Spleen (tissue), 11 donors: ENCODE measurements around the gene SMARCA2. TPM values are rescaled to one million over a fixed set of nuclear protein-coding genes. Genes with fewer than 3 reads are reported as not detected.

Experiments
- DNase-seq: peaks from one replicate; pipeline ENCODE4 v3.0.0-alpha.2; 2020
- H3K27ac ChIP-seq, 8 donors: fragments of 200-600 bp; sonication (generic) in 7 of 8; 1 replicate in 4 of 8; 2 replicates in 4 of 8; pipeline versions ENCODE4 v1.5.0 to v1.8.0; 2016 to 2021; ENCODE audit warnings: inconsistent platforms in 4 of 8, mild to moderate bottlenecking in 4 of 8, moderate library complexity in 1 of 8
- H3K27me3 ChIP-seq, 7 donors: fragments of 200-600 bp; sonication (generic) in 6 of 7; replicated peaks in 1 of 7; 1 replicate in 4 of 7; 2 replicates in 3 of 7; pipeline versions ENCODE4 v1.5.0 to v1.8.0; 2016 to 2021; ENCODE audit warnings: inconsistent platforms in 3 of 7, mild to moderate bottlenecking in 1 of 7
- H3K36me3 ChIP-seq, 6 donors: fragments of 200-600 bp; sonication (generic) in 5 of 6; 1 replicate in 4 of 6; 2 replicates in 2 of 6; pipeline versions ENCODE4 v1.5.0 to v1.8.0; 2016 to 2021; ENCODE audit warnings: inconsistent platforms in 2 of 6
- H3K4me1 ChIP-seq, 6 donors: fragments of 200-600 bp; sonication (generic) in 5 of 6; 1 replicate in 3 of 6; 2 replicates in 3 of 6; pipeline versions ENCODE4 v1.5.0 to v1.8.0; 2016 to 2021; ENCODE audit warnings: inconsistent platforms in 3 of 6
- H3K4me3 ChIP-seq, 8 donors: fragments of 200-600 bp; sonication (generic) in 7 of 8; 1 replicate in 4 of 8; 2 replicates in 4 of 8; pipeline versions ENCODE4 v1.5.0 to v1.8.0; 2016 to 2021; ENCODE audit warnings: inconsistent platforms in 4 of 8, mild to moderate bottlenecking in 4 of 8, moderate library complexity in 2 of 8
- H3K9me3 ChIP-seq, 8 donors: fragments of 200-600 bp; sonication (generic) in 7 of 8; 1 replicate in 4 of 8; 2 replicates in 4 of 8; pipeline versions ENCODE4 v1.5.0 to v1.8.0; 2016 to 2021; ENCODE audit warnings: inconsistent platforms in 4 of 8
- POLR2A ChIP-seq, 3 donors: fragments of 450-650 bp; IDR thresholded peaks; one replicate each; pipeline ENCODE4 v1.5.1; 2017; ENCODE audit warnings: antibody characterized with exemption in 3 of 3, mild to moderate bottlenecking in 1 of 3
- POLR2AphosphoS5 ChIP-seq, 3 donors: sonication (generic); formaldehyde crosslinking; IDR thresholded peaks; one replicate each; pipeline ENCODE4 v1.5.1; 2017; ENCODE audit warnings: antibody characterized with exemption in 3 of 3
- WGBS, 5 donors: extraction: QIAGEN DNeasy Blood & Tissue Kit in 3 of 5; methylation state at CpG; one replicate each; pipeline versions ENCODE4 v1.1.5 to v1.1.7; 2013 to 2018; 5-methylcytosine and 5-hydroxymethylcytosine counted together
- intact Hi-C: fragments of 100-400 bp; cut with DNase I; formaldehyde crosslinking; loops from one replicate; pipeline ENCODE4 v1.15.0; 2023; ENCODE audit warnings: low total_unique reads
- polyA plus RNA-seq, 3 donors: library from polyadenylated mRNA; stranded (reverse); fragments of 200-250 nt; gene quantifications; one replicate each; pipeline ENCODE4 v1.2.1, GENCODE V29; 2013
- total RNA-seq, 7 donors: library from RNA; depleted of rRNA in 3 of 7; stranded (reverse); fragments of >200 nt in 3 of 7; fragmentation: NEBNext Ultra II Directional in 4 of 7; extraction: Animal tissue kit (Norgen Biotek cat#: 25700) in 4 of 7; gene quantifications; one replicate each; pipeline versions ENCODE4 v1.1.0 to v1.2.1, GENCODE V29; 2016 to 2021
- TF ChIP-seq, protein P1 (sequence below), 11 experiments: fragments of 200-600 bp in 7 of 11; fragments of 450-650 bp in 4 of 11; sonication (generic) in 4 of 11; IDR thresholded peaks in 8 of 11; conservative IDR thresholded peaks in 3 of 11; 1 replicate in 7 of 11; 2 replicates in 4 of 11; pipeline versions ENCODE4 v1.4.0 to v1.8.0; 2016 to 2021; ENCODE audit warnings: antibody characterized with exemption in 11 of 11, inconsistent platforms in 4 of 11, mild to moderate bottlenecking in 1 of 11
- donor health status: healthy with polysubstance abuse.
- donor health status: DM: no; HTN: no; CAD: no; lungs with moderate emphysema.
- donor health status: DM: no; HTN: no; CAD: no.
- donor health status: Bipolar disorder and iron deficiency.
- donor health status: healthy.
- donor health status: DM: no; HTN: no; CAD: no.
- donor health status: DM: yes; HTN: yes; CAD: no.

Gene SMARCA2
- total and polyA plus RNA-seq, 10 donors: 41.9 to 252 (median 186) TPM

DNA sequence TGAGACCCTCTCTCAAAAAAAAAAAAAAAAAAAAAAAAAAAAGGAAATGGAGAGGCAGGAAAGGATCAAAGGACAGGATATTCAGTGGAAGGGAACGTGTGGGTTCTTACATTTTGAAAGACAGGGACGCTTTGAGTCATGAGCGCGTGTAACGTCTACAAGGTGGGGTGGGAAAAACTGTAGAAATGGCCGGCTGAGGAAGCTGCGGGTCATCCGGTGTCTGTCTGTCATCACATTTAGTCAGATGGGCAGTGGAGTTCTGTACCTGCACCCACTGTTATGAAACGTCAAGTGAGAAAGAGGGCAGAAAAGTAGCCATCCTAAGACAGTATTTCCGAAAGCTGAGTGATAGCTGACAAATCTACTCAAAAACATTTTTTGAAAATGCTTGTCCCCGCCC lies 159.8 kb downstream of the SMARCA2 start:
- Histone ChIP-seq H3K4me3 (no peak overlapping the region), H3K9me3 (no peaks in the 10 kb centered on the region), H3K27ac (no peak overlapping the region), H3K4me1 (peaks cover 0 to 1% (median 0%) of the 10 kb centered on the region in 6 donors), H3K27me3 (no peaks in the 10 kb centered on the region), H3K36me3 (peaks cover 0 to 71% (median 15%) of the 10 kb centered on the region in 6 donors)
- 59 to 76% (median 73%) methylated on average over 11 of the region's 11 CpGs for WGBS, 5 donors
- no peak for DNase-seq
- TF ChIP-seq, protein P1, sequence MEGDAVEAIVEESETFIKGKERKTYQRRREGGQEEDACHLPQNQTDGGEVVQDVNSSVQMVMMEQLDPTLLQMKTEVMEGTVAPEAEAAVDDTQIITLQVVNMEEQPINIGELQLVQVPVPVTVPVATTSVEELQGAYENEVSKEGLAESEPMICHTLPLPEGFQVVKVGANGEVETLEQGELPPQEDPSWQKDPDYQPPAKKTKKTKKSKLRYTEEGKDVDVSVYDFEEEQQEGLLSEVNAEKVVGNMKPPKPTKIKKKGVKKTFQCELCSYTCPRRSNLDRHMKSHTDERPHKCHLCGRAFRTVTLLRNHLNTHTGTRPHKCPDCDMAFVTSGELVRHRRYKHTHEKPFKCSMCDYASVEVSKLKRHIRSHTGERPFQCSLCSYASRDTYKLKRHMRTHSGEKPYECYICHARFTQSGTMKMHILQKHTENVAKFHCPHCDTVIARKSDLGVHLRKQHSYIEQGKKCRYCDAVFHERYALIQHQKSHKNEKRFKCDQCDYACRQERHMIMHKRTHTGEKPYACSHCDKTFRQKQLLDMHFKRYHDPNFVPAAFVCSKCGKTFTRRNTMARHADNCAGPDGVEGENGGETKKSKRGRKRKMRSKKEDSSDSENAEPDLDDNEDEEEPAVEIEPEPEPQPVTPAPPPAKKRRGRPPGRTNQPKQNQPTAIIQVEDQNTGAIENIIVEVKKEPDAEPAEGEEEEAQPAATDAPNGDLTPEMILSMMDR (IDR thresholded peaks at IDR 0.05 in 8 of 11, conservative IDR thresholded peaks at IDR 0.05 in 3 of 11): no peak
- TF ChIP-seq POLR2AphosphoS5 (IDR thresholded peaks at IDR 0.05): no peak
- TF ChIP-seq POLR2A (IDR thresholded peaks at IDR 0.05): no peak
- intact Hi-C loops: no loop called here

DNA sequence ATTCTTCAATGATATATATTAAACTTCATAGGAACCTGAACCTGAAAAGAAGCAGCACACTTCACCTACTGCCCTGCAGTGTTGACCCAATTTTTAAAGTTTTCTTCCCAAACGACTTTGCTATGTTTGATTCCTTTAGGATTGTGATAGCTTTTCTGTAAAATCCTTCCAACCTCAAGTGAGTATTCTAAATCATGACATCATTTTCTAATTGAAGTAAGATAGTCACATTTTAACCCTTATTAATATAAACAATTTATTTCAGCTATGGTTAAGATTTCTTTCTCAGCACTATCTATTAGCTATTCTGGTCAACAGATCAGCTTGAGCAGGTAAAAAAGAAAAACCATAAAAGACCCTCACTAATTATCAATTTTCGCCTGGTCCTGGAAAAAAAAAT lies 162.0 kb downstream of the SMARCA2 start:
- Histone ChIP-seq H3K4me3 (no peak overlapping the region), H3K27me3 (no peaks in the 10 kb centered on the region), H3K9me3 (no peaks in the 10 kb centered on the region), H3K4me1 (peaks cover 0 to 8% (median 0%) of the 10 kb centered on the region in 6 donors), H3K27ac (no peak overlapping the region), H3K36me3 (peaks cover 0 to 63% (median 7%) of the 10 kb centered on the region in 6 donors)
- TF ChIP-seq, protein P1 (IDR thresholded peaks at IDR 0.05 in 8 of 11, conservative IDR thresholded peaks at IDR 0.05 in 3 of 11): no peak
- TF ChIP-seq POLR2AphosphoS5 (IDR thresholded peaks at IDR 0.05) (no peak), POLR2A (IDR thresholded peaks at IDR 0.05) (no peak)
- intact Hi-C loops: no loop called here
- DNase-seq: no peak
- WGBS, 5 donors: 86 to 100% (median 92%) methylated on average over 2 of the region's 2 CpGs

DNA sequence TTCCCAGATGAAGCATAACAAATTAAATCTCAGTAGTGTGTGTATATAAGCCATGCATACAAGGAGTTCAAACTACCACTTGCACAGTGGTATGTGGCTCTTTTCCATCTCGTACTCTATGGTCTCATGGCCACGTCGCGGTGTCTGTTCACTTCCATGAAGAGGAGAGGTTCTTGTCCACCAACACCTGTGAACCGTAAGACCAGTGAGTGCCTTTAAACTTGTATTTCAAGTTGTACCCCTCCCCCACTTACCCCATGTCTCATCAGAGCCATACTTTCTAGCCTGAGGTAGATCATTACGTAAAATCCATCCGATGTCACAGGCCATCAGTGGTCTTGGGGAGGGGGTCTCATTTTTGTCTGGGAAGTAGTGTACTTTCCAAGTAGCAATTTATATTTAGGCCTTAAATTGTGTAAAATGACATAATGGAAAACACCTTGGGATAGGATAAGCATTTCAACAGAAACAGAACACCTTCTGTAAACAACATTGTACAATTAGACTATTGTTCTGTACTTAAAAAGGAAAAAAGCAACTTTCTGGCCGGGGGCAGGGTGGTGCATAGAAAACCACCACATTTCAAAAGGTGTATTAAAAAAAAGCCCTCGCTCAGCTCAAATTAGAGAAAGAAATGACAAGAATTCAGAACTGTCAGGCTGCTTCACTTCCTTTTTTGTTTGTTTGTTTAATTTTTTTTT lies 163.0 kb downstream of the SMARCA2 start:
- 83 to 93% (median 89%) methylated on average over 9 of the region's 9 CpGs for WGBS, 5 donors

DNA sequence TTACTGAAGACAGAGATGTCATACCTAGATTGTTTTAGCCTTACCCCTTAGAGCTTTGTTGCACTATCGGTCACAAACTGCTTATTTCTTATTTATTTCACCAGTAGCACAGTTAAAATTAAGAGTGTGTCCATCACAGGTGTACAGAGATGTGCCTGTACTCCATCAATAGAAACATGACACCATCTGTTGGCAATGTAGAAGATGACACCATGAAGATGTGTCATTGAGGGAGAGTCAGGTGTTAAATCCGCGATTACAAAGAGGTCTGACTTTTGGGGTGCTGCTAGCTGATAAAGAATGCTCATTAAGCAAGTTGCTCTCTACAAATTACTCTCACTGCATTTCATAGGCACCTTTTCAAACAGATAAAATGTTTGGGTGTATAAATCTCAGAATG lies 164.4 kb downstream of the SMARCA2 start:
- H3K4me1 ChIP-seq: peaks cover 0 to 8% (median 0%) of the 10 kb centered on the region in 6 donors
- no peak overlapping the region for H3K4me3 ChIP-seq
- intact Hi-C loops: no loop called here
- TF ChIP-seq POLR2A (IDR thresholded peaks at IDR 0.05) (no peak), POLR2AphosphoS5 (IDR thresholded peaks at IDR 0.05) (no peak)
- TF ChIP-seq, protein P1 (IDR thresholded peaks at IDR 0.05 in 8 of 11, conservative IDR thresholded peaks at IDR 0.05 in 3 of 11): no peak
- no peaks in the 10 kb centered on the region for H3K9me3 ChIP-seq
- H3K36me3 ChIP-seq: peaks cover 0 to 63% (median 28%) of the 10 kb centered on the region in 6 donors
- no peak for DNase-seq
- no peaks in the 10 kb centered on the region for H3K27me3 ChIP-seq
- 87 to 97% (median 90%) methylated on average over 3 of the region's 3 CpGs for WGBS, 5 donors
- no peak overlapping the region for H3K27ac ChIP-seq

More for the DNA sequence above, 163.0 kb downstream of the SMARCA2 start:
- intact Hi-C loops: no loop called here
- Histone ChIP-seq H3K27me3 (no peaks in the 10 kb centered on the region), H3K4me3 (no peak overlapping the region), H3K27ac (no peak overlapping the region), H3K9me3 (no peaks in the 10 kb centered on the region), H3K36me3 (peaks cover 0 to 63% (median 15%) of the 10 kb centered on the region in 6 donors), H3K4me1 (peaks cover 0 to 8% (median 0%) of the 10 kb centered on the region in 6 donors)
- DNase-seq: no peak
- no peak for TF ChIP-seq POLR2AphosphoS5 (IDR thresholded peaks at IDR 0.05)
- TF ChIP-seq, protein P1 (IDR thresholded peaks at IDR 0.05 in 8 of 11, conservative IDR thresholded peaks at IDR 0.05 in 3 of 11): no peak
